Motor neuron (in vitro differentiated cells): ENCODE measurements around the gene MTPN. TPM values are rescaled to one million over a fixed set of nuclear protein-coding genes. Genes with fewer than 3 reads are reported as not detected.

Source experiments
- ATAC-seq, 8 experiments: fragments of 200-7000 bp; cut with Tn5 transposase; replicated peaks in 6 of 8; 2 replicates each; pipeline ENCODE4 v1.8.0; 2021; ENCODE audit warnings: mild to moderate bottlenecking in 8 of 8, moderate library complexity in 8 of 8
- H3K27ac ChIP-seq, 2 donors: fragments of 250-450 bp; sonication (Bioruptor Pico); 2 replicates each; pipeline ENCODE4 v1.9.0; 2021; ENCODE audit warnings: antibody characterized with exemption in 2 of 2, mild to moderate bottlenecking in 2 of 2, moderate library complexity in 1 of 2
- H3K4me1 ChIP-seq, 2 donors: fragments of 250-450 bp; sonication (Bioruptor Pico); replicated peaks in 1 of 2; 2 replicates each; pipeline ENCODE4 v1.6.1; 2021; ENCODE audit warnings: antibody characterized with exemption in 2 of 2, mild to moderate bottlenecking in 2 of 2, moderate library complexity in 1 of 2
- H3K4me3 ChIP-seq, 5 donors: fragments of 250-450 bp; sonication (Bioruptor Pico); 2 replicates each; pipeline ENCODE4 v1.9.0; 2021; ENCODE audit warnings: antibody characterized with exemption in 5 of 5, mild to moderate bottlenecking in 5 of 5, moderate library complexity in 4 of 5
- WGBS, 10 experiments: fragments of 450-650 bp; shearing (Covaris generic); methylation state at CpG; one replicate each; pipeline ENCODE4 v1.0.0; 2022; 5-methylcytosine and 5-hydroxymethylcytosine counted together
- in situ Hi-C, 9 experiments: fragments of 400-800 bp; cut with MboI; loops; one replicate each; pipeline ENCODE4 v1.15.0; 2021; ENCODE audit warnings: low sequenced_read_pairs in 9 of 9, low pct_unique_long_range_greater_than_20kb in 2 of 9; ENCODE audit not compliant: unreplicated experiment in 9 of 9
- total RNA-seq, 8 experiments: library from RNA; unstranded; fragments of 300-600 nt; gene quantifications; 2 replicates each; pipeline versions ENCODE4 v1.2.3 to v1.2.4, GENCODE V29; 2022

MTPN gene
- total RNA-seq, 8 experiments from 2014 or later = 97.3 to 205 (median 118) TPM

- in situ Hi-C loops = loop anchor here in 6 of 9 experiments (10.0 to 25.0 kb wide), 5 partner anchors 192 to 717 kb away; partner anchors contain the start of gene STMP1 (in 1 of the 6)
These were observed 26.9 kb upstream of the MTPN start for GRCh38 chr7:136004083-136004482.

GRCh38 chr7:136002802-136003201 is 25.6 kb upstream of the MTPN start:
- no peak overlapping the region for H3K4me3 ChIP-seq
- WGBS, 10 experiments = 0 to 33% (median 6%) methylated on average over 1 of the region's 1 CpG; no CpG with 5 or more reads in 2 of the 10 experiments
- ATAC-seq = no peak
- in situ Hi-C loops = loop anchor here in 6 of 9 experiments (10.0 to 25.0 kb wide), 5 partner anchors 191 to 716 kb away; partner anchors contain the start of gene STMP1 (in 1 of the 6)
- no peak overlapping the region for H3K27ac ChIP-seq
- no peaks in the 10 kb centered on the region for H3K4me1 ChIP-seq

More at GRCh38 chr7:136004083-136004482, 26.9 kb upstream of the MTPN start:
- Histone ChIP-seq H3K27ac (no peak overlapping the region), H3K4me3 (no peak overlapping the region), H3K4me1 (no peaks in the 10 kb centered on the region)
- 60 to 100% (median 93%) methylated on average over 1 to 3 of the region's 3 CpGs; no CpG with 5 or more reads in 3 of the 10 experiments for whole genome bisulfite sequencing, 10 experiments
- ATAC-seq = no peak

- H3K4me1 ChIP-seq = no peaks in the 10 kb centered on the region
- peak in 1 of 8 experiments; percentile 36 for ATAC-seq
- in situ Hi-C loops = loop anchor here in 6 of 9 experiments (10.0 to 25.0 kb wide), 5 partner anchors 188 to 713 kb away; partner anchors contain the start of gene STMP1 (in 1 of the 6)
- H3K27ac ChIP-seq = no peak overlapping the region
- H3K4me3 ChIP-seq = no peak overlapping the region
- WGBS, 10 experiments = 20 to 83% (median 44%) methylated on average over 1 to 3 of the region's 3 CpGs; no CpG with 5 or more reads in 3 of the 10 experiments
These were observed 23.2 kb upstream of the MTPN start for GRCh38 chr7:136000288-136000913.

DNA sequence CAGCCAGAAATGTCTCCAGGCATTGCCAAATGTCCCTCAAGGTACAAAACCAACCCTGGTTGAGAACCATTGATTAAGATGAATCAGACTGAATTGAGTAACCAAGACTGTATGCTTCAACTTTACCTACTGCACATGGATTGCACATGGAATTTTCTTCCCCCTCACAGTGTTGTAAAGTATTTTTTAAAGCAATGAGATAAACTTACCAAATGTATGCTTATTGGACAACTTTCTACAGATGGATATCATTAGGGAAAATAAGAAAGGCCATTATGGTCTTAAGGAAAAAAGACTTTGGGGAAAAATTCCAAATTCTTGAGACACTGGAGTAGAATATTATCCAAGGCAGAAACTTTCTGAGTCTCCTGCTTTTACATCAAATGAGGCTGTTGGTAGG is 20.9 kb upstream of the MTPN start:
- no peak for ATAC-seq
- in situ Hi-C loops = no loop called here
- Histone ChIP-seq H3K4me1 (no peaks in the 10 kb centered on the region), H3K4me3 (no peak overlapping the region), H3K27ac (no peak overlapping the region)

GRCh38 chr7:135995748-135996147 is 18.6 kb upstream of the MTPN start:
- no peak overlapping the region for H3K27ac ChIP-seq
- no peaks in the 10 kb centered on the region for H3K4me1 ChIP-seq
- in situ Hi-C loops = no loop called here
- H3K4me3 ChIP-seq = no peak overlapping the region
- 50 to 100% (median 100%) methylated on average over 1 to 2 of the region's 2 CpGs for WGBS, 10 experiments
- peak in 1 of 8 experiments; percentile 52 for ATAC-seq

DNA sequence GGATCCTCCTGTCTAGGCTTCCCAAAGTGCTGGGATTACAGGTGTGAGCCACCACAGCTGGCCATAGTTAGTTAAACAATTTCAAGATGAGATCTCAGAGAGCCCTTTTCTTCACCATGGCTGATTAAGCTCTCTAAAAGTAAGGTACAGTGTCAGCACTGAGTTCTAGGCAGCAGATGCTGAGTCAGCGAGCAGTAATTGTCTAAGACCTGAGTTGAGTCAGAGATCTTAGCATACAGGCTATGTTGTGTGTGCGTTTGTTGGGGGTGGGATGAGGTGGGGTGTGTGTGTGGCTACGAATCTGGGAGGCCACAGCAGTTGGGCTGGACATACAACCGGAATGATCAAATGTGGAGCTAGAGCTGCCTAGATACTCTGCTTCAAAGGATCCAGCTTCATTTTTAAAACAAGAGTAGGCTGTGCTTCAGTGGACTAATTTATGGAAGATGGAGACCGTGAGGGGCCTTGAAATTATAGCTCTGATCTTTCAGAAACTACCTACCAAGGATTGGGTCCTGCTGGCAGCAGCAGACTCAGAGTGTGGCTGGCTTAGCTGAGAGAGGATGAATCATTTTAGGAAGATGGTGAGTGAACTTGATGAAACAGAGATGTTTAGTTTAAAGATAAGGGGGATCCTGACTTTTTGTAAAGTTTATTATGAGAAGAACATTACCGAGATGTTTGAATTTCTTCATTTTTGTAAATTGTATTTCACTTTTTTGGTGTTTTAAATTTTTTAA is 17.5 kb upstream of the MTPN start:
- Histone ChIP-seq H3K4me1 (no peaks in the 10 kb centered on the region), H3K27ac (no peak overlapping the region), H3K4me3 (no peak overlapping the region)
- in situ Hi-C loops = no loop called here
- ATAC-seq = peak in 2 of 8 experiments; percentile 97 to 98
- WGBS, 10 experiments = 33 to 100% (median 73%) methylated on average over 1 to 5 of the region's 6 CpGs; no CpG with 5 or more reads in 1 of the 10 experiments

DNA sequence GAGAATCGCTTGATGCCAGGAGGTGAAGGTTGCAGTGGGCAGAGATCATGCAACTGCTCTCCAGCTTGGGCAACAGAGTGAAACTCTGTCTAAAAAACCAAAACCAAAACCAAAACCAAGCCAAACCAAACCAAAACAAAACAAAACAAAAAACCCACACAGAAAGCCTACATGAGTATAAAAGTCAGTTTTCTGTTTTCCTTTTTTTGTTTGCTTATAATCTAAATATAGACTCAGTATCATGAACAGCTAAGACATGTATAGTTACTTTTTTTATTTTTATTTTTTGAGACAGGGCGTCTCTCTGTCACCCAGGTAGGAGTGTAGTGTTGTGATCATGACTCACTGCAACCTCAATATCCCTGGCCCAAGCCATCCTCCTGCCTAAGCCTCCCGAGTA is 16.8 kb upstream of the MTPN start:
- no peak for ATAC-seq
- in situ Hi-C loops = no loop called here
- Histone ChIP-seq H3K4me1 (no peaks in the 10 kb centered on the region), H3K4me3 (no peak overlapping the region), H3K27ac (no peak overlapping the region)
- 60 to 100% (median 100%) methylated on average over 1 to 3 of the region's 3 CpGs; no CpG with 5 or more reads in 1 of the 10 experiments for WGBS, 10 experiments

GRCh38 chr7:135991906-135992305 is 14.7 kb upstream of the MTPN start:
- no peak for ATAC-seq
- H3K27ac ChIP-seq = no peak overlapping the region
- in situ Hi-C loops = no loop called here
- 25 to 100% (median 77%) methylated on average over 1 to 2 of the region's 2 CpGs; no CpG with 5 or more reads in 3 of the 10 experiments for WGBS, 10 experiments
- H3K4me3 ChIP-seq = no peak overlapping the region
- H3K4me1 ChIP-seq = no peaks in the 10 kb centered on the region

- in situ Hi-C loops = no loop called here
- no peak overlapping the region for H3K4me3 ChIP-seq
- 60 to 94% (median 79%) methylated on average over 2 to 6 of the region's 6 CpGs; no CpG with 5 or more reads in 1 of the 10 experiments for WGBS, 10 experiments
- no peak overlapping the region for H3K27ac ChIP-seq
- H3K4me1 ChIP-seq = no peaks in the 10 kb centered on the region
- ATAC-seq = no peak
These were observed 14.2 kb upstream of the MTPN start for GRCh38 chr7:135991322-135991721.

DNA sequence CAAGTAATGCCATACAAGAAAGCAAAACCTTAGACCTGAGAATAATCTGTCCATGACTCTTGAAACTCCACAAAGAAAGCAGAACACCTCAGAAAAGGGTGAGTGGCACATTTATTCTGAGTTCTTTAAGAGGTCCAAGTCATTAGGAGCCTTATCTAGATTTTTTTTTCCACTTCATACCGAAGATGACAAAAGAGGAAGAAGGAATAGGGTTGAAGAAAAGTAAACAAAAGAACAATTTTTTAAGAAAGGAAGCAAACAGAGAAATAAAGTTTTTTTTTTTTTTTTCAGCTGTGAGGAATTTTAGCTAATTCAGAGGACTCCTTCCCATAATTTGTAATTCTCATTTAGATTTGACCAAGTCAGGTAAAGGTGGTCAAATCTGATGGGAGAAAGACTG is 13.1 kb upstream of the MTPN start:
- H3K27ac ChIP-seq = no peak overlapping the region
- ATAC-seq = no peak
- H3K4me1 ChIP-seq = no peaks in the 10 kb centered on the region
- H3K4me3 ChIP-seq = no peak overlapping the region
- 20 to 100% (median 79%) methylated on average over 1 of the region's 1 CpG; no CpG with 5 or more reads in 2 of the 10 experiments for WGBS, 10 experiments
- in situ Hi-C loops = no loop called here

- no peak overlapping the region for H3K27ac ChIP-seq
- no peak overlapping the region for H3K4me3 ChIP-seq
- 26 to 83% (median 73%) methylated on average over 2 to 8 of the region's 8 CpGs; no CpG with 5 or more reads in 1 of the 10 experiments for WGBS, 10 experiments
- in situ Hi-C loops = no loop called here
- H3K4me1 ChIP-seq = peaks cover 0 to 3% of the 10 kb centered on the region in 2 donors
- ATAC-seq = no peak
These were observed 4.9 kb upstream of the MTPN start for GRCh38 chr7:135981958-135982646.

DNA sequence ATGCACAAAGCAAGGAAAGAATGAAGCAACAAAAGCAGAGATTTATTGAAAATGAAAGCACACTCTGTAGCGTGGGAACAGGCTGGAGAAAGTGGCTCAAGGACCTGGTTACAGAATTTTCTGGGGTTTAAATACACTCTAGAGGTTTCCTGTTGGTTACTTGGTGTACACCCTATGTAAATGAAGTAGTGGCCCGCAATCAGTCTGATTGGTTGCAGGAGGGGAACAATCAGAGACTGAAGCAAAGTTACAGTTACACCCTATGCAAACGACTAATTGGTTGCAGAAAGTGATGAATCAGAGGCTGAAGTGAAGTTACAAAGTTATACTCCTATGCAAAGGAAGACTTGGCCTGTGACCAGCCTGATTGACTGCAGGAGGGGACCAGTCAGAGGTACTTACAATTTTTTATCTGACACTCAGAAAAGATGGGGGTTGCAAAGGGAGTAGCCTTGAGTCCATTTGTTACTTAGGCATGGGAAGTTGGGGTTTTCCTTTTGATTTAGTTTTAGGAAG is 3.6 kb upstream of the MTPN start:
- no peak overlapping the region for H3K4me3 ChIP-seq
- peak in 3 of 8 experiments; percentile 59 to 78 (median 74) for ATAC-seq
- WGBS, 10 experiments = 0 to 100% (median 65%) methylated on average over 1 to 3 of the region's 3 CpGs; no CpG with 5 or more reads in 2 of the 10 experiments
- in situ Hi-C loops = no loop called here
- no peak overlapping the region for H3K27ac ChIP-seq
- H3K4me1 ChIP-seq = peaks cover 6 to 10% of the 10 kb centered on the region in 2 donors
